Fibroblast of villous mesenchyme (primary cell): ENCODE results near the gene PTPRU. TPM values are rescaled to one million over a fixed set of nuclear protein-coding genes. Genes with fewer than 3 reads are reported as not detected.

Source experiments
- DNase-seq: peaks from one replicate; pipeline ENCODE4 v3.0.0-alpha.2; 2010; ENCODE audit warnings: low read depth
- H3K4me3 ChIP-seq: 2 replicates; pipeline ENCODE4 v1.5.1; 2011; ENCODE audit warnings: low read depth, mild to moderate bottlenecking, low read length
- CTCF ChIP-seq: IDR thresholded peaks from 2 replicates; pipeline ENCODE4 v1.5.1; 2012; ENCODE audit warnings: low read depth, mild to moderate bottlenecking, low read length; ENCODE audit not compliant: insufficient read depth
- total RNA-seq: library from RNA; depleted of rRNA; stranded (reverse); fragments of >200 nt; gene quantifications from 2 replicates; pipeline ENCODE4 v1.2.3, GENCODE V29; 2012

The PTPRU gene
- total RNA-seq, 1 donor = 6.9 TPM

- no peak for DNase-seq
- H3K4me3 ChIP-seq = no peak overlapping the region
- TF ChIP-seq CTCF = no peak
Observed at GRCh38 chr1:29286194-29286767, 50.0 kb downstream of the PTPRU start.

GRCh38 chr1:29289493-29289892 is 53.2 kb downstream of the PTPRU start:
- H3K4me3 ChIP-seq = no peak overlapping the region
- TF ChIP-seq CTCF = no peak
- DNase-seq = no peak

GRCh38 chr1:29290414-29290985 is 54.2 kb downstream of the PTPRU start:
- H3K4me3 ChIP-seq = no peak overlapping the region
- no peak for TF ChIP-seq CTCF
- DNase-seq = peak; percentile 63

GRCh38 chr1:29291756-29292155 is 55.4 kb downstream of the PTPRU start:
- no peak overlapping the region for H3K4me3 ChIP-seq
- TF ChIP-seq CTCF = no peak
- DNase-seq = no peak

- no peak for TF ChIP-seq CTCF
- DNase-seq = no peak
- H3K4me3 ChIP-seq = no peak overlapping the region
Observed at GRCh38 chr1:29292344-29292743, 56.0 kb downstream of the PTPRU start.

- no peak for DNase-seq
- H3K4me3 ChIP-seq = no peak overlapping the region
- TF ChIP-seq CTCF = no peak
Observed at GRCh38 chr1:29297450-29297849, 61.1 kb downstream of the PTPRU start.

- H3K4me3 ChIP-seq = no peak overlapping the region
- no peak for TF ChIP-seq CTCF
- DNase-seq = no peak
Observed at GRCh38 chr1:29298246-29298645, 61.9 kb downstream of the PTPRU start.
